C4-2B (cell line): Measurements from ENCODE around the gene SVBP.

Experiments
- H3K27ac ChIP-seq: fragments of 450-650 bp; 2 replicates; pipeline ENCODE4 v1.5.1; 2017
- CTCF ChIP-seq: fragments of 450-650 bp; conservative IDR thresholded peaks from 2 replicates; pipeline ENCODE4 v1.5.1; 2017; ENCODE audit warnings: mild to moderate bottlenecking
- ZFX ChIP-seq: fragments of 450-650 bp; IDR thresholded peaks from 2 replicates; pipeline ENCODE4 v1.6.1; 2017

The SVBP gene

DNA sequence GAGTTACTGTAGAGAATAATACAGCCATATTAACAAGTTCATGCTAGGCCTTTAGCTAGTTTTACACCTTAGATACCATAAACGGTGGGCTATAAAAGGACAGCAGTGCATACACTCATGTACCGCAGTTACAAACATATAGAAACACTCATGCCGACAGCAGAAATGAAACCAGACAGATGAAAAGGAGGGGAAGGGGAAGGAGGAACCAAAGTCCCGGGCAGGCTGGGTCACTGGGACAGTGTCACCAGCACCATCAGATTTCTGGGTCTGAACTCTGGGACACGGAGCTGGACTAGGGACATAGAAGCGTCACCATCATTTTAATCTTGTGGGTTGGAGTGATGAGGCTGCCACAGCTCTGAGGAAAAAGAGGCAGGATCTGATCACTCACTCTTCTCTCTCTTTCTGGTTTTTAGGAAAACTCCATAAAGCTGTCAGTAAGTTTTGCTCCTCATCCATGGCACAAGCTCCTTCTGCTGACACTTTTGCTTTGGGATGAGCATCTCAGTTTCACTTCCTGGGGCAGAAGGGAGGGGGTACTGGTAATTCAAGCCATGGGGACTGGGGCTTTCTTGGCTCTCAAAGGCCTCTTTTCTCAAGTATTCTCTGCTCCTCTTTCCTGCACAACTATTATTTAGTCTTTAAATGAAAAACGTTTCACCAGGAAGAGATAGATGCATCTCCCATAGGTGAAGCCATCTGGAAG lies 21.4 kb upstream of the SVBP start:
- TF ChIP-seq CTCF, result no peak
- TF ChIP-seq ZFX, result no peak
- H3K27ac ChIP-seq, result no peak overlapping the region

- H3K27ac ChIP-seq, result no peak overlapping the region
- TF ChIP-seq CTCF (no peak), ZFX (no peak)
These were observed 20.5 kb upstream of the SVBP start for GRCh38 chr1:42837709-42838108.

GRCh38 chr1:42835422-42835821 lies 18.2 kb upstream of the SVBP start:
- no peak overlapping the region for H3K27ac ChIP-seq

DNA sequence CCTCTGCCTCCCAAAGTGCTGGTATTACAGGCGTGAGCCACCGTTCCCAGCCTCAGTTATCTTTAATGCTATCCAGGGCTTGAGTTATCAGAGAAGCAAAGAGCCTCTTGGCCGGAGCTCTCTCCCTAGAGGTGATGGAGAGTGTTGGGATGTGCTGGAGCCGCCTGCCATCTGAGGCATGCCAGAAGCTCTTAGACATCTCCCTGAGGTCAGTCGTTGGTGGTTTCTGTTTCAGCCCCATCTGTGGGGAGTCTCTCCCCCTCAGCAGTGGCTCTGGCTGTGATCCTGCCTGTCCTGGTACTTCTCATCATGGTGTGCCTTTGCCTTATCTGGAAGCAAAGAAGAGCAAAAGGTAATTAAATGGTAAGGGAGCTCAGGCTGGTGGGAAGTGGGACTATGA lies 17.6 kb upstream of the SVBP start:
- TF ChIP-seq ZFX (no peak), CTCF (no peak)
- H3K27ac ChIP-seq, result no peak overlapping the region

More at GRCh38 chr1:42835422-42835821, 18.2 kb upstream of the SVBP start:
- TF ChIP-seq ZFX (no peak), CTCF (no peak)

DNA sequence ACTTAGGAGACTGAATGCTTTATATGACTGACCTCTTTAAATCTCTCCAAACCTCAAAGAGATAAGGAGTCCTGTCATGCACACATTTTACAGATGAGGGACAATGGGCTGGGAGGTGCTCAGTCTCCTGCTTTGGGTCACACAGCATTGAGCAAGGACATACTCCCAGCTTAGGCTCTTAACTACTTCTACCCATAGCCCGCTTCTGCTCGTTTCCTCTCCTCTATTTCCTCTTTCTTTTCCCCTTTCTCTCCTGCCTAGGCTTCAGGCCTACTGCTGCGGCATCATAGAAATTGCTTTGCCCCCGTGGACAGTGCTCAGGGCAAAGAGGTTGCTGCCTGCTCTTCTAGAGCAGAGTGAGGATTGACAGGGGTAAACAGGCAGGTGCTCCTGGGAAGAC lies 16.8 kb upstream of the SVBP start:
- H3K27ac ChIP-seq, result no peak overlapping the region
- TF ChIP-seq CTCF (no peak), ZFX (no peak)

DNA sequence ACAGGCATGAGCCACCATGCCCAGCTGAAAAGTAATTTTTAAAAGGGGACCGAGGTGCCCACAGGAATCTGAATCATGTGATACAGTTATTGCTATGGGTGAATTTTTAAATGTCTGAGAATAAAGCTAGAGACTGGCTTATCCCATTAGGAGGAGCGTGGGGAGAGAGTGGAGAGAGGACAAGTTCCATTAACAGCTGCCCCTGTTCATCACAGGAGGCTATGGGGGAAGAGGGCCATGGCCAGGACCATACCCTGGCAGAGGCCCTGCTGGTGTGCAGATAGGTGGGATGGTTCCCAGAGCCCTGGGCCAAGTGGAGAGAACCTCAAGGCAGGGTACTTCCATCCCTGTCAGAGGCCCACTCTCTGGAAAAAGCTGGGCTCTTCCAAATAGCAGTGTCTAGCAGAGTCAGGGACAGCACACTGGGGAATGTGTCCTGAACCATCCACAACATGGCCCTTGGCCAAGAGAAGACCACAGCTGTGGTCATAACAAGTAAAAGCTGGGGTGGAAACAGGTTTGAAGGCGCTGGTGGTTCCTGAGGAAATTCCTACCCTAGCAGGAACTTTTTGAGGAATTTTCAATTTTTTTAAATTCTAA lies 15.5 kb upstream of the SVBP start:
- no peak for TF ChIP-seq ZFX
- TF ChIP-seq CTCF, result no peak
- H3K27ac ChIP-seq, result no peak overlapping the region

DNA sequence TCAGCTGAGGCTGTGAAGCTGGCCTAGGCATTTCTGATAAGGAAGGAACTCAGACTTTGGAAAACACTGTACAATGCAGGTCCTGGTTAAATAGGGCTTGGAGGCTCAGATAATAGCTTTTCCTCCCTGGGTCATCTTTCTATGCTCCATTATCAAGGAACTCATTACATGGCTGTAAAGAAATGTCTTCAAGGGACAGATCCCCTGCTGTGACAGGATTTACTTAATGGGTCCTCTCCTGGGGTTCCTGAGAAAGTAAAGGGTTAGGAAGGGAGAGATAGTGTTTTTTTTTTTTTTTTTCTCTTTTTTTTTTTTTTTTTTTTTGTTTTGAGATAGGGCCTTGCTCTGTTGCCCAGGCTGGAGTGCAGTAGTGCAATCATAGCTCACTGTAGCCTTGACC lies 14.1 kb upstream of the SVBP start:
- no peak overlapping the region for H3K27ac ChIP-seq
- no peak for TF ChIP-seq ZFX
- TF ChIP-seq CTCF, result no peak
